ENCODE measurements around the gene TOX2. TPM values are rescaled to one million over a fixed set of nuclear protein-coding genes. Genes with fewer than 3 reads are reported as not detected.

TOX2 gene
- total RNA-seq, 1 experiment from 2014 or later, result 85.4 TPM

DNA sequence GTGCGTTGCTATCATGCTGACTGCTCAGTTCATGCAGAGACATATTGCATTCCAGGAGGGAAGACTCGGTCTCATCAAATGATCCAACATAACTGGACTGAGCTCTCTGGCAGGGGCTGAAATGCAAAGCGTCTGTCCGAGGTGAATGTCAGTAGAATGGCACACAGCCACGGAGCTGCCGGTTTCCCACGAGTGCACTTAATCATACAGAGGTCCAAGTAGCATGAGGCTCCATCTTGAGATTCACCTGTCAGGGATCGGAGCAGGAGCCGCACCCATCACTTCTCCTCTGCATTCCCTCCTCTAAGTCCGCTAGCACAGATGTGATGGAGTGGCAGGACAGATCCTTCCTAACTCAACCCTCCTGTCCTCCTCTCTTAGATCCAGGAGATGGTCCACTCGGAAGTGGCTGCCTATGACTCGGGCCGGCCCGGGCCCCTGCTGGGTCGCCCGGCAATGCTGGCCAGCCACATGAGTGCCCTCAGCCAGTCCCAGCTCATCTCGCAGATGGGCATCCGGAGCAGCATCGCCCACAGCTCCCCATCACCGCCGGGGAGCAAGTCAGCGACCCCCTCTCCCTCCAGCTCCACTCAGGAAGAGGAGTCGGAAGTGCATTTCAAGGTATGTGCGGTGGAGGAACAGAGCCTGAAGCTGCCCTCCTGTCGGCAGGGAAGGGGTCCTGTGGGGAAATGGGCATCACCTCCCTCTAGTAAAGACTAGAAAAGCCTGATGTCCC lies 136.4 kb downstream of the TOX2 start:
- Histone ChIP-seq H3K36me3 (ENCODE audit: control insufficient read depth, insufficient read depth, low read length) (no peaks in the 10 kb centered on the region), H3K9me3 (ENCODE audit: control insufficient read depth, insufficient read depth, low read depth, low read length) (no peaks in the 10 kb centered on the region), H3K4me3 (ENCODE audit: low read depth in 2 of 2, low read length in 2 of 2) (no peak overlapping the region), H3K4me1 (ENCODE audit: control insufficient read depth, insufficient read depth, low read length) (no peaks in the 10 kb centered on the region), H3K27me3 (ENCODE audit: control insufficient read depth, insufficient read depth, low read length) (no peaks in the 10 kb centered on the region), H3K27ac (ENCODE audit: low read length) (no peak overlapping the region)
- TF ChIP-seq TCF7L2 (IDR thresholded peaks at IDR 0.05; ENCODE audit: low read depth, low read length) (no peak), POLR2AphosphoS5 (IDR thresholded peaks at IDR 0.05; ENCODE audit: low read depth, low read length) (no peak), SIN3A (IDR thresholded peaks at IDR 0.05; ENCODE audit: borderline replicate concordance, insufficient read depth, low read depth, low read length) (no peak)
- TF ChIP-seq, protein P1, sequence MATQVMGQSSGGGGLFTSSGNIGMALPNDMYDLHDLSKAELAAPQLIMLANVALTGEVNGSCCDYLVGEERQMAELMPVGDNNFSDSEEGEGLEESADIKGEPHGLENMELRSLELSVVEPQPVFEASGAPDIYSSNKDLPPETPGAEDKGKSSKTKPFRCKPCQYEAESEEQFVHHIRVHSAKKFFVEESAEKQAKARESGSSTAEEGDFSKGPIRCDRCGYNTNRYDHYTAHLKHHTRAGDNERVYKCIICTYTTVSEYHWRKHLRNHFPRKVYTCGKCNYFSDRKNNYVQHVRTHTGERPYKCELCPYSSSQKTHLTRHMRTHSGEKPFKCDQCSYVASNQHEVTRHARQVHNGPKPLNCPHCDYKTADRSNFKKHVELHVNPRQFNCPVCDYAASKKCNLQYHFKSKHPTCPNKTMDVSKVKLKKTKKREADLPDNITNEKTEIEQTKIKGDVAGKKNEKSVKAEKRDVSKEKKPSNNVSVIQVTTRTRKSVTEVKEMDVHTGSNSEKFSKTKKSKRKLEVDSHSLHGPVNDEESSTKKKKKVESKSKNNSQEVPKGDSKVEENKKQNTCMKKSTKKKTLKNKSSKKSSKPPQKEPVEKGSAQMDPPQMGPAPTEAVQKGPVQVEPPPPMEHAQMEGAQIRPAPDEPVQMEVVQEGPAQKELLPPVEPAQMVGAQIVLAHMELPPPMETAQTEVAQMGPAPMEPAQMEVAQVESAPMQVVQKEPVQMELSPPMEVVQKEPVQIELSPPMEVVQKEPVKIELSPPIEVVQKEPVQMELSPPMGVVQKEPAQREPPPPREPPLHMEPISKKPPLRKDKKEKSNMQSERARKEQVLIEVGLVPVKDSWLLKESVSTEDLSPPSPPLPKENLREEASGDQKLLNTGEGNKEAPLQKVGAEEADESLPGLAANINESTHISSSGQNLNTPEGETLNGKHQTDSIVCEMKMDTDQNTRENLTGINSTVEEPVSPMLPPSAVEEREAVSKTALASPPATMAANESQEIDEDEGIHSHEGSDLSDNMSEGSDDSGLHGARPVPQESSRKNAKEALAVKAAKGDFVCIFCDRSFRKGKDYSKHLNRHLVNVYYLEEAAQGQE (IDR thresholded peaks at IDR 0.05; ENCODE audit: insufficient read depth in 1 of 2, low read depth in 2 of 2, low read length in 1 of 2), result no peak
- TF ChIP-seq, protein P2, sequence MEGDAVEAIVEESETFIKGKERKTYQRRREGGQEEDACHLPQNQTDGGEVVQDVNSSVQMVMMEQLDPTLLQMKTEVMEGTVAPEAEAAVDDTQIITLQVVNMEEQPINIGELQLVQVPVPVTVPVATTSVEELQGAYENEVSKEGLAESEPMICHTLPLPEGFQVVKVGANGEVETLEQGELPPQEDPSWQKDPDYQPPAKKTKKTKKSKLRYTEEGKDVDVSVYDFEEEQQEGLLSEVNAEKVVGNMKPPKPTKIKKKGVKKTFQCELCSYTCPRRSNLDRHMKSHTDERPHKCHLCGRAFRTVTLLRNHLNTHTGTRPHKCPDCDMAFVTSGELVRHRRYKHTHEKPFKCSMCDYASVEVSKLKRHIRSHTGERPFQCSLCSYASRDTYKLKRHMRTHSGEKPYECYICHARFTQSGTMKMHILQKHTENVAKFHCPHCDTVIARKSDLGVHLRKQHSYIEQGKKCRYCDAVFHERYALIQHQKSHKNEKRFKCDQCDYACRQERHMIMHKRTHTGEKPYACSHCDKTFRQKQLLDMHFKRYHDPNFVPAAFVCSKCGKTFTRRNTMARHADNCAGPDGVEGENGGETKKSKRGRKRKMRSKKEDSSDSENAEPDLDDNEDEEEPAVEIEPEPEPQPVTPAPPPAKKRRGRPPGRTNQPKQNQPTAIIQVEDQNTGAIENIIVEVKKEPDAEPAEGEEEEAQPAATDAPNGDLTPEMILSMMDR (IDR thresholded peaks at IDR 0.05), result no peak
- in situ Hi-C loops (cut with HindIII; ENCODE audit: low pct_unique_long_range_greater_than_20kb, low sequenced_read_pairs) (no loop called here), intact Hi-C loops (cut with micrococcal nuclease; ENCODE audit: unreplicated experiment) (no loop called here)
- DNase-seq (ENCODE audit: low read depth, low spot score) (no peak), ATAC-seq (no peak)
- BruUV-seq (replicated peaks), result no TSS peak
- ChIA-PET CTCF (no interaction called here), POLR2A (no interaction called here)

DNA sequence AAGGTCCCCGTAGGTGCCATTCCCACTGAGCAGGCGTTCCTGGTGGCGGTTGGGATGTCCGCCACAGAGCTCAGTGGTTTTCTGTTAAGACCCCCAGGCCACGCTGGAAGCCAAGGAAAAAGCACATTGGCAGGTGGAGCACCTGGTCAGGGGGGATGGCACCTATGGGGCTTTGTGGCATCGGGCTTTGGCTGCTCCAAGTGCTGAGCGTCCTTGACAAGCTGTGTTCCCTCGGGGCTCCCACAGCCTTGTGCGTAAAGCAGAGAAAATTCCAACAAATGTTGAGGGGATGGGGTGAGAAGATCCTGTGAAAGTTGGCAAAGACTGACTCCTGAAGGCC lies 137.0 kb downstream of the TOX2 start:
- no TSS peak for BruUV-seq (replicated peaks)
- Histone ChIP-seq H3K36me3 (ENCODE audit: control insufficient read depth, insufficient read depth, low read length) (no peaks in the 10 kb centered on the region), H3K27me3 (ENCODE audit: control insufficient read depth, insufficient read depth, low read length) (no peaks in the 10 kb centered on the region), H3K9me3 (ENCODE audit: control insufficient read depth, insufficient read depth, low read depth, low read length) (no peaks in the 10 kb centered on the region), H3K27ac (ENCODE audit: low read length) (no peak overlapping the region), H3K4me1 (ENCODE audit: control insufficient read depth, insufficient read depth, low read length) (no peaks in the 10 kb centered on the region), H3K4me3 (ENCODE audit: low read depth in 2 of 2, low read length in 2 of 2) (no peak overlapping the region)
- ATAC-seq, result no peak
- in situ Hi-C loops (cut with HindIII; ENCODE audit: low pct_unique_long_range_greater_than_20kb, low sequenced_read_pairs) (no loop called here), intact Hi-C loops (cut with micrococcal nuclease; ENCODE audit: unreplicated experiment) (no loop called here)
- no peak for TF ChIP-seq POLR2AphosphoS5 (IDR thresholded peaks at IDR 0.05; ENCODE audit: low read depth, low read length)
- no peak for TF ChIP-seq TCF7L2 (IDR thresholded peaks at IDR 0.05; ENCODE audit: low read depth, low read length)
- TF ChIP-seq, protein P2 (IDR thresholded peaks at IDR 0.05), result no peak
- POLR2A ChIA-PET, result no interaction called here
- DNase-seq (ENCODE audit: low read depth, low spot score), result no peak
- CTCF ChIA-PET, result no interaction called here

All from Panc1 (cell line).